Amniotic stem cell (primary cell): ENCODE measurements around the gene MPRIP.
"Not testable (repeated sequence)": the region's sequence is repeated elsewhere in the genome, so short reads cannot be mapped to it uniquely, and the experiment has no call there.

Source experiments
- DNase-seq: peaks from one replicate; lab custom pipeline; 2025; lab: John Stamatoyannopoulos, UW

The MPRIP gene

DNA sequence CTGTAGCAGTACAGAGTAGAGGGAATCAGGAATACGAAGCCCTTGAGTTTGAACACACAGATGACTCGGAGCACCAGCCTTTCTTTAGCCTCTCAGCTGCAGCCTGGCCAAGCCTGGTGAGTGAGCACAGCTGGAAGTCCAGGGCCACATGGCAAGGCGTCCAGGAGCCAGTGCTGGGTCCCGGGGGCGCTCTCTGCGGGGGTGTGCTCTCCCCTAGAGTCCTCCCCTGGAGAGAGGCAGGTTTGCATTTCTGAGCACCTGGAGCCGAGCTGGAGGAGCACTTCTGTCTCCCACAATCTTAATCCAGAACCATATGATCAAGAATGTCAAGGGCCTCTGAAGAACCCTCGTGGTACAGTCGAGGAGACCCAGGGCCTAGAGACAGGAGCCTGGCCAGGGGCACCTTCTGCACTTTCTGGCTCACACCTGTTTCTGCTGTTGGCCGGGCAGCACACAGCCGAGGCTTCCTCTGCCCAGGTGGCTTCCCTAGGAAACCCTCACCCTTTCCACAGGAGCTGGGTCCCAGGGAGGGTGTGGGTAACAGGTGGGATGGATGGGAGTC, 85.6 kb downstream of the MPRIP start:
- DNase-seq: no peak

GRCh38 chr17:17128476-17129075, 86.3 kb downstream of the MPRIP start:
- DNase-seq: no peak

GRCh38 chr17:17129466-17129865, 87.2 kb downstream of the MPRIP start:
- DNase-seq: no peak

DNA sequence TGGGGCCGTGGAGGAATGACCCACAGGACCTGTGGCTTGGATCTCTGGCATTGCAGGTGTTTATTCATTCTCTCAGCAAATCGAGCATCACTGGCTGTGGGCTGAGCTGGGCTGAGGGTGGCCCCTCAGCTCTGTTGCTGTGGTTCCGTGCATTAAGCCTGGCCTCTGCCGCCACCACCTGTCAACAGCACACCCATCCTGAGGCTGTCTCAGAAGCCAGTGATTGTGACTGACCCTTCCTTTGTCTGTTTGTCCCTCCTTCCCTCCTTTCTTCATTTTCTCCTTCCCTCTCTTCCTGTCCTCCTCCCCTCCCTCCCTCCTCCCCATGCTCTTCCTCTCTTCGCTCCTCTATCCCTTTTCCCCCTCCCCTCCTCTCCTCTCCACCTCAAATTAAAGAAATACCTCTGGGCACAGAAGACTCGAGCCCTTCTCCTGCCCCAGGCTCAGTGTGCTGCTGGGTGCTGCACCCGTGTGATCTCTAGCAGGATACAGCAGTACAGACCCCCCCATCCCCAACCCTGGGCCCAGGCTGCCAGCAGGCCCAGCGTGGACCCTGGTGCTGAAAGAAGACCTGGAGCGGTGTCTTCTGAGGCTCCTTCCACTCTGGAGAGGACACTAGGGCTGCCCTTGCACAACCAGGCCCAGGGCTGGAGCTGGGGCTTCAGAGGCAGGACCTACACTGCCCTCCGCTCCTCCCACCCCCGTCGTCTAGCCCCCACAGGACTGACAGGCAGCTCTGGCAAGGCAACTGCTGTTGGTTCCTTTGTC, 88.0 kb downstream of the MPRIP start:
- no peak for DNase-seq

- no peak for DNase-seq
Observed at GRCh38 chr17:17131839-17132238, 89.6 kb downstream of the MPRIP start.

- DNase-seq: no peak
Observed at GRCh38 chr17:17132746-17133145, 90.5 kb downstream of the MPRIP start.

DNA sequence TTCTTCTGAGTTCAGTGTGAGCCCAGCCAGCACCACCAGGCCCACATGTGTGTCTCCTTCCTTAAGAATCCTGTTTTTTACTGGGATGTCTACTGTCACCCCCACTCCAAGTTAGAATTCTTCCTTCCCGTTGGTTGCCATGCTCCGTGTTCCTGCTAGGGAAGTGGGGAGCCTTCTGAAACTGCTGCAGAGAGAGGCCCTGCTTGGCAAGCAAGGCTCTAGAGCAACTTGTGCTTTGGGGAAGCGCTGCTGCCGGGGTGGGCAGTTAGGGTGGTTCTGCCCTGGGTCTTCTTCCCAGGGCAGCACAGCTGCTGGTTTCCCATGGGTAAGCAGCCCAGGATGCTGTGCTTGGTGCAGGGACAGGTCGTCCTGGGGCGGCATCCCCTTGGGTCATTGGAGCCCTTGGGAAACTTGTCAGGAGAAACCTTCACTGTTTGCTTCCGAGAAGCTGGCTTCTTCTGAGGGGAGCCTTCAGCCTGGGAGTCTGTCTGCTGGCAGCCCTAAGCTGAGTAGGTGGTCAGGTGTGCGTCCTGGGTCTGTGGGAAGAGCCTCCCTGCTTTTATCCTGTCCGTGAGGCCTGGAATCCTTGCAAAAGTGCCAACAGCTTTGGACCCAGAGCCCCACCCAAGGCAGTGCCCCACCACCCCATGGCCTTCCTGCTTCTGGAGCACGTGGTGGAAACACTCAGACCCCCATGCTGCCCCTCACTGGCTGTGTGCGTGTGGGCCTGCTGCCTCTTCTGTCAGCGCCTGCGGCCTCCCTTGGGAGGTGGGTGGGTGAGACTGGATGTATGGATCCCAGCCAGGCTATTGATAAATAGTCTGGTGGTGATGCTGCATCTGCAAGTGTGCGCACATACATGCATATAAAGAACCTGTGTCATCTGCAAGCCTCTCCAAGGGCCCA, 92.0 kb downstream of the MPRIP start:
- DNase-seq: no peak

DNA sequence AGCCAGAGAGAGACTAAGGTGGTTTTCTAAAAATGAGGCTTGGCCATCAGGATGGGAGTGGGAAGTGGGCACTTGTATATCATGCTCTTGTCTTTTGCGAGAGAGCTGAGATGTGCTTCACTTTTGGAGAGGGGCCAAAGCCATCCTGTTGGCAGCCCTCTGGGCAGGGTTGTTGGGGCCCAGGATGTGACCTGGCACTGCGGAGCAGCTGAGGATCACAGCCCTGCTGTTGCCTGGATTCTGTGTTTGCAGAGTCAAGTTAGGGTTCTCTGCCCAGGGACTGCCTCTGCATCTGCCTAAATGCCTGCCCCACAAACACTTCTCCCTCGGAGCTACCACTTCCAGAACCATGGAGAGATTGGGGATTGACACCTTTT, 92.7 kb downstream of the MPRIP start:
- no peak for DNase-seq

- not testable (repeated sequence) for DNase-seq
Observed at GRCh38 chr17:17136221-17136620, 94.0 kb downstream of the MPRIP start.

DNA sequence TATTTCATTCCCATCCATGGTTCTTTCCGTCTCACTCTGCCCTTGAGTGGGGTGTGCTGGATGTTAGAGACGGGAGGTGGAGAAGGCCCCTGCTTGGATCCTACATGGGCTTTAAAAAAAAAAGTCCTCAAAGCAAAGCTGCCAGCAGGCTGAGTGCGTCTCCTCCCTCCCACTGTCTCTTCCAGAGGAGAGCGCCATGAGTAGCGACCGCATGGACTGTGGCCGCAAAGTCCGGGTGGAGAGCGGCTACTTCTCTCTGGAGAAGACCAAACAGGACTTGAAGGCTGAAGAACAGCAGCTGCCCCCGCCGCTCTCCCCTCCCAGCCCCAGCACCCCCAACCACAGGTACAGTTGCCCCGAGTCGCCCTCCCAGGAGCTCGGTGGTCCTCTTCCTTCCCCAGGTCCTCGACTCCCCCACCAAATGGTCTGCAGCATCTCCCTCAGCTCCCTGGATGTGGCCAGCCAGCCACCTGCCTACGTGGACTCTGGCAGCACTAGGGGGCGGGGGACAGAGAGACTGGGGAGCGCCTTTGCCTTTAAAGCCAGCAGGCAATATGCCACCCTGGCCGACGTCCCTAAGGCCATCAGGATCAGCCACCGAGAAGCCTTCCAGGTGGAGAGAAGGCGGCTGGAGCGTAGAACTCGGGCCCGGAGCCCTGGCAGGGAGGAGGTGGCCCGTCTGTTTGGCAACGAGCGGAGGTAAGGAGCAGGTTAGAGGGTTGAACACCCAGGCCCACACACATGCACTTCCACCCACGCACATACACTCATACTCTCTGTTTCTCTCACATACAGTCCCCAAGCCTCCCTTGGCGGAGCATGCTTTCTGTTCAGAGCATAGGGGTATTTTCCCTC, 95.7 kb downstream of the MPRIP start:
- DNase-seq: no peak

GRCh38 chr17:17139972-17140589, 97.8 kb downstream of the MPRIP start:
- no peak for DNase-seq

DNA sequence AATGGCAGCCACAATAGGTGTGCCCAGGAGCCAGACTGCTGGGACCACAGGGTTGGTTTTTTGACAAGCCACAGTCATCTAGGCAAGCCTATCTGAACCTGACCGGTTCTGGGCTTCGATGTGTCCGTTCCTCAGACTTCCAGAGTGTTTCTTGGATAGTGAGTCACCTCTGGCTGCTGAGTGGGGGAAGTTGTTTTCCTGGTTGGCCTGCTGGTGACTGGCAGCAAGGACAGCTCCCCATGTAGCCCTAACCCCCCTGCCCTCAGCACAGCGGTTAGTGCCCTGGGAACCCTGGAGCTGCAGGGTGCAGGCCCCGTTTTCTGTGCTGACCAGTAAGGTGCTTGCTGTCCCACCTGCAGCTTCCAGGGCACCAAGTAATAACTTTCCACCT, 98.3 kb downstream of the MPRIP start:
- no peak for DNase-seq

- DNase-seq: no peak
Observed at GRCh38 chr17:17141279-17141678, 99.0 kb downstream of the MPRIP start.

DNA sequence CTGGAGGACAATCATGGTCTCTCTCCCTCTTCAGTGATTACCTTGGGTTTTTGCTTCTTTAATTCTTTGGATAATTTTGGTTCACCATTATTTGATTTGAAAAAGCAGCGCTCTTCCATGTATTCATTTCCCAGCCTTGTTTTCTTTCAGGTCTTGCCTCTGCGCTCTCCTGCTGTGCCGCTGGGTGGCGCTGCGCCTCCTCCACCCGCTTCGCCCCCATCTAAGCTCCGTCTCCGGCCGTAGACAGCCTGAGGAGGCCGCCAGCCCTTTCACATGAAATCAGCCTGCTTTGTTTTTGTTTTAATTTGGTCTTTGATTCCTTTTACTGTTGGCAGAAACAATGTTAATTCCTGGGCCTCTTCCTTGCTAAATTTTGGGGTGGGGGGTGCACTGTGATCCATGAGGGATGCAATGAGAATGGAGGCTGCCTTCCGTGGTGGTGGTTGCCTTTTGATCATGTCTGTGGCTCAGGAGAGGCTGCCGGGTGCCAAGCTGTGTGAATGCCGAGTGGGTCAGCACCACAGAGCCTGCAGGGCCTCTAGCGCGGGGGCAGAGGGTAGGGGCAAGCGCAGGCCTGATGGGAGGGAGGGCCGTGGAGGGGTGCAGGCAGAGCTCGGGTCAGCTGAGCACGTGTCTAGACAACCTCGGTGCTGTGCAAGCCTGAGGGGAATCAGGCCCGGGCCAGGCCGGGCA, 99.7 kb downstream of the MPRIP start:
- DNase-seq: no peak

GRCh38 chr17:17142556-17142955, 100.3 kb downstream of the MPRIP start:
- no peak for DNase-seq

- no peak for DNase-seq
Observed at GRCh38 chr17:17143501-17143900, 101.2 kb downstream of the MPRIP start.

- DNase-seq: no peak
Observed at GRCh38 chr17:17144061-17144460, 101.8 kb downstream of the MPRIP start.

DNA sequence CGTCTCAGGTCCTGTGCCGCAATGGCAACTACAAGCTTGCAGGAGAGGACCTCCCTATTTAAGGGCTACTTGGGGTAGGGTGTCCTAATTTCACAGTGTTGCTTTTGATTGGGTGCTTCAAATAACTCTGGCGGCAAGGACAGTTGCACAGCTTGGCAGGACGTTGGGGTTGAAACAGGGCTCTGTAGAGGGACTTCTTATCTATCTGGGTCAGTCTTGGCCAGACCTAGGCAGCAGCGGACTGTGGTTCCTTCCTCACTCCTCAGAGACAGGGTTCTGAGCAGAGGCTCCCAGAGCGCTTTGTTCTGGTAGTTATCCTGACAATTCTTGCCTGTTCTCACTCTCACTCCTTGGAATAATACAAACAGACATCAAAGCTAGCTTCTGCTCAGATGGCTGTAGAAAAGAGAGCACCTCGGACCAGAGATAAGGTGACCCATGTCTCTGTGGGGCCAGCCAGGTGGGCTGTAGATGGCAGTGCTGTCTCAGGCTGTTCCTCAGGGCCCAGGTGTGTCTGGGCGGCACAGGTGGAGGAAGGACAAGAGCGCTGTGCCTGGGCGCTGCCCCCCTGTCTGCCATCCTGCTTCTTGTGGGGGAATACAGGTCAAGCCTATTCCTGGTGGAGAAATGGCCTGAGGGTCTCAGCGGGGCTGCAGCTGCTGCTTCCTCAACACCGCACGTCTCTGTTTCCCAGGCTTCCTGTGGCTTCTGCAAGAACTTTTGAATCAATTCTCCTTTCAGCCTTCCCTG, 102.8 kb downstream of the MPRIP start:
- DNase-seq: no peak

DNA sequence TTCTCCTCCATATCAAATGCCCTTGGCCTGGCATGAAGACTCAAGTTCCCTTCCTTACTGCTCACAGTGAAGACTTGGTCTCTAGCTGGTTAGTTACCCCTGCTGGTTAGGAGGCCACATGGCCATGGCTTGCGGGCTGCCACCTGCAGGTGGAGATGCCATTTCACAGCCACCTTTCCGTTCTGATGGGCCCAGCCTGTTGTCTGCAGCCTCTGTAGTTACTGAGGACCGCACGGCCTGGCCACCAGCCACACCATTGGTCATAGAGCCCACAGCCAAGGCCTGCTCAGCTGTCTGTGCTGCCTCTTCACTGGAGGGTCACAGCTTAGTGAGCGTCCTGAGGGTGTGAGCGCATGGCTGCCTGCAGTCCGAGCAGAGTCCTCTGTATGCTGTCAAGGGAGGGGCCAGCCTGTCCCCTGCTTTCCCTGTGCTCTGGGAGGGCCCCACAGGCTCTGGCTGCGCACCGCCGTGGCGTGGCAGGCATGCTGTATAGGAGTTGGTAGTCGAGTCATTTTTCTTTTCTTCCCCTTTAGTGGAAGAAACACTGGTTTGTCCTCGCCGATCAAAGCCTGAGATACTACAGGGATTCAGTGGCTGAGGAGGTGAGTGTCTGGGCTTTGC, 104.6 kb downstream of the MPRIP start:
- no peak for DNase-seq
